SU-DHL-6 (cell line): ENCODE measurements around the gene ANK3.

Experiments
- H2AFZ ChIP-seq: fragments of 200-600 bp; sonication (generic); 2 replicates; pipeline ENCODE4 v1.6.1; 2014; ENCODE audit warnings: low read depth, mild to moderate bottlenecking, moderate library complexity, mixed read lengths, antibody characterized with exemption, low read length; ENCODE audit not compliant: severe bottlenecking
- H3F3A ChIP-seq: fragments of 200-600 bp; shearing (Covaris generic); 2 replicates; pipeline ENCODE4 v1.6.0; 2016; ENCODE audit warnings: antibody characterized with exemption, mild to moderate bottlenecking; ENCODE audit not compliant: insufficient read depth
- H3K27ac ChIP-seq: fragments of 200-600 bp; sonication (generic); 2 replicates; pipeline ENCODE4 v1.5.1; 2016; ENCODE audit warnings: low read depth, mild to moderate bottlenecking, low read length, moderate library complexity, mixed read lengths
- H3K27me3 ChIP-seq: fragments of 200-600 bp; sonication (generic), shearing (Covaris generic); 2 replicates; pipeline ENCODE4 v1.6.0; 2014; ENCODE audit warnings: mild to moderate bottlenecking, low read length
- H3K36me3 ChIP-seq: fragments of 200-600 bp; sonication (generic); 2 replicates; pipeline ENCODE4 v1.6.1; 2014; ENCODE audit warnings: mild to moderate bottlenecking, low read length, mixed read lengths
- H3K4me2 ChIP-seq: fragments of 300-600, 200-600 bp; shearing (Covaris generic), sonication (generic); 2 replicates; pipeline ENCODE4 v1.6.0; 2014; ENCODE audit warnings: low read length, low read depth, mild to moderate bottlenecking; ENCODE audit not compliant: poor library complexity, severe bottlenecking
- H3K4me3 ChIP-seq: fragments of 200-600 bp; sonication (generic); 2 replicates; pipeline ENCODE4 v1.5.1; 2014; ENCODE audit warnings: antibody characterized with exemption, low read length, mild to moderate bottlenecking, mixed read lengths; ENCODE audit not compliant: insufficient read depth, poor library complexity, severe bottlenecking
- H3K79me2 ChIP-seq: fragments of 200-600 bp; sonication (generic); 2 replicates; pipeline ENCODE4 v1.6.1; 2014; ENCODE audit warnings: mild to moderate bottlenecking, low read length, moderate library complexity; ENCODE audit not compliant: insufficient read depth
- H3K9ac ChIP-seq: fragments of 200-600 bp; sonication (generic); 2 replicates; pipeline ENCODE4 v1.7.0; 2014; ENCODE audit warnings: mild to moderate bottlenecking, low read length
- H3K9me2 ChIP-seq: fragments of 200-600 bp; sonication (generic); replicated peaks from 2 replicates; pipeline ENCODE4 v1.6.1; 2014; ENCODE audit warnings: low read length; ENCODE audit not compliant: insufficient read depth
- H3K9me3 ChIP-seq: fragments of 200-600 bp; sonication (generic); 2 replicates; pipeline ENCODE4 v1.6.1; 2014; ENCODE audit warnings: low read length, mixed read lengths; ENCODE audit not compliant: insufficient read depth
- H4K20me1 ChIP-seq: fragments of 200-600 bp; sonication (generic); 2 replicates; pipeline ENCODE4 v1.6.1; 2014; ENCODE audit warnings: low read depth, mild to moderate bottlenecking, antibody characterized with exemption, low read length, moderate library complexity, mixed read lengths
- CTCF ChIP-seq: fragments of 200-600 bp; sonication (generic); IDR thresholded peaks from one replicate; pipeline ENCODE4 v1.5.1; 2017; ENCODE audit warnings: antibody characterized with exemption, mild to moderate bottlenecking, low read length, moderate library complexity; ENCODE audit not compliant: insufficient read depth, poor library complexity, severe bottlenecking
- EZH2phosphoT487 ChIP-seq: fragments of 200-600 bp; sonication (generic), shearing (Covaris generic); conservative IDR thresholded peaks from 2 replicates; pipeline ENCODE4 v1.6.1; 2018; ENCODE audit warnings: mild to moderate bottlenecking, antibody characterized with exemption, low read length, moderate library complexity, mixed read lengths

The ANK3 gene

GRCh38 chr10:60389413-60390025 is at the start of gene ANK3:
Gene ANK3 (minus strand): TSS chr10:60389875. CDS start chr10:60389538, 337 bp downstream.
- Histone ChIP-seq H3K9me3 (no peaks in the 10 kb centered on the region), H3K36me3 (no peaks in the 10 kb centered on the region), H3K27me3 (no peaks in the 10 kb centered on the region), H2AFZ (peak within 1 kb of the TSS; percentile 42), H3K4me2 (peak within 1 kb of the TSS; percentile 66), H4K20me1 (no peaks in the 10 kb centered on the region), H3K79me2 (no peaks in the 10 kb centered on the region; the same call in 1 of the 2 replicates), H3F3A (no peaks in the 10 kb centered on the region), H3K27ac (peak within 1 kb of the TSS; percentile 51), H3K9ac (peak within 1 kb of the TSS; percentile 51), H3K9me2 (no peaks in the 10 kb centered on the region), H3K4me3 (peak within 1 kb of the TSS; percentile 48)
- no peak for TF ChIP-seq CTCF
- no peak for TF ChIP-seq EZH2phosphoT487

GRCh38 chr10:60434418-60435046 is 44.9 kb upstream of the ANK3 start:
- no peak overlapping the region for H3K9ac ChIP-seq
- no peaks in the 10 kb centered on the region for H3K9me2 ChIP-seq
- no peaks in the 10 kb centered on the region for H3K79me2 ChIP-seq
- peaks cover 7% of the 10 kb centered on the region; the same call in 1 of the 2 replicates for H3F3A ChIP-seq
- H2AFZ ChIP-seq = no peak overlapping the region
- TF ChIP-seq CTCF = peak; percentile 61
- TF ChIP-seq EZH2phosphoT487 = no peak
- H4K20me1 ChIP-seq = no peaks in the 10 kb centered on the region
- peak overlapping the region; percentile 40; the same call in 1 of the 2 replicates for H3K27ac ChIP-seq
- no peaks in the 10 kb centered on the region for H3K27me3 ChIP-seq
- no peaks in the 10 kb centered on the region for H3K36me3 ChIP-seq
- peak overlapping the region; percentile 7 for H3K4me2 ChIP-seq
- H3K4me3 ChIP-seq = no peak overlapping the region
- H3K9me3 ChIP-seq = no peaks in the 10 kb centered on the region

- Histone ChIP-seq H2AFZ (peak overlapping the region; percentile 52), H3F3A (peaks cover 7% of the 10 kb centered on the region; the same call in 1 of the 2 replicates), H3K27me3 (no peaks in the 10 kb centered on the region), H3K4me3 (no peak overlapping the region), H3K9me2 (no peaks in the 10 kb centered on the region), H3K9ac (no peak overlapping the region; the same call in 1 of the 2 replicates), H3K27ac (peak overlapping the region; percentile 40), H3K36me3 (no peaks in the 10 kb centered on the region), H3K9me3 (no peaks in the 10 kb centered on the region), H4K20me1 (no peaks in the 10 kb centered on the region), H3K4me2 (peak overlapping the region; percentile 7), H3K79me2 (no peaks in the 10 kb centered on the region)
- no peak for TF ChIP-seq CTCF
- TF ChIP-seq EZH2phosphoT487 = no peak
These were observed 44.0 kb upstream of the ANK3 start for GRCh38 chr10:60433684-60434083.
